Activated CD4-positive, CD25-positive, alpha-beta regulatory T cell (primary cell): ENCODE measurements around the gene DLX6.

Experiments used
- DNase-seq, 4 experiments: peaks; one replicate each; lab custom pipeline; 2025; lab: John Stamatoyannopoulos, UW

Gene DLX6

DNA sequence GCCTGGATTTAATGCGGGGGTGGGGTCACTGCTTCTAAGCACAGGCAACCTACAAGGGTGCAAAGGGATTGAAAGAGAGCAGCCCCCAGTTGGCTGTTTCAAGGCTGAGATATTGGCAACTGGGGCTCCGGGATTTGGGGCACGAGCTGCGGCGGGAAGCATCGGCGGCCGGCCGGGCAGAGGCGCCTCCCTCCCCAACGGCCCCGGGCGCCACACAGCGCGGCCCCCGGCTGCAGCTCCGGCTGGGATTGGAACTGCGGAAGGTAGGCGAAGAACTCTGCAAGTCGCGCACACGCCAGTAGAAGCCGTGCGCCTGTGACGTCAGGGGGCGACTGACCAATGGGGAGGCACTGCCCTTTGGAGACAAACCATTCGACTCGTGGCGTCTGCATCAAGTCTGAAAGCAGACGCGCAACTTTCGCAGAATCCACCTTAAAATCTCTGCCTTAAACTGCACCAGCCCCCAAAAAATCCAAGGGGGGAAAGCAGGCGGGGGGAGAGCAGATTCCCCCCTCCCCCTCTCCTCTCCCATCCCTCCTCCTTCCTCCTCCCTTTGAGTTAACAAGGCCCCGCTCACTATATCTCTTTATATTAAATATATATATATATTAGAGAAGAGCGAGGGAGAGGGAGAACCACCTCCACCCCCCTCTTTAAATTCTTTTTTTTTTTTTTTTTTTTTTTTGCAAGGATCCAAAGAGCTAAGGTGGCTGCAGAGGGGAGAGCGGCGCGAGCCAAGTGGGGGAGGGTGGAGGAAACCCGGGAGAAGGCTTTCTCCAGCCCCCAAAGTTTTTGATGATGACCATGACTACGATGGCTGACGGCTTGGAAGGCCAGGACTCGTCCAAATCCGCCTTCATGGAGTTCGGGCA, at the start of gene DLX6:
Gene DLX6 (plus strand): TSS at position 371 of the 872 bp plus-strand sequence. CDS start 425 bp downstream, at position 796.
- DNase-seq = no peak

DNA sequence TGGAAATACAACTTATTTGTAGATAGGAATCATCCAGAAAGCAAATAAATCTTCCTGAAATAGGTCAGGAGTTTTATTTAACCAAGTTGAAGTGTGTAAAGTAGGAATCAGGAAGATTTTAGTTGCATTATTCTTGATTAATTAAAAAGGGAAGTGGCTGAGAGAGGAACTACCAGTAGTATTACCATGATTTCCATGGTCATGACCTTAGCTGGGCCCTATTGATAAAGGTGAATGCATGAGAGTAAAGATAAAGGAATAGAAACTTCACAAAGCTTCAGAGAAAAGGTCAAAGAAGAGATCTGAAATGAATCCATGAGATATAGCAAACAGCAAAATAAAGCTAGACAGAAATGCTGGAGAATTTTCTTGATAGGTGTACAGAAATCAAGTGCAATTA, 46.2 kb upstream of the DLX6 start:
- no peak for DNase-seq

DNA sequence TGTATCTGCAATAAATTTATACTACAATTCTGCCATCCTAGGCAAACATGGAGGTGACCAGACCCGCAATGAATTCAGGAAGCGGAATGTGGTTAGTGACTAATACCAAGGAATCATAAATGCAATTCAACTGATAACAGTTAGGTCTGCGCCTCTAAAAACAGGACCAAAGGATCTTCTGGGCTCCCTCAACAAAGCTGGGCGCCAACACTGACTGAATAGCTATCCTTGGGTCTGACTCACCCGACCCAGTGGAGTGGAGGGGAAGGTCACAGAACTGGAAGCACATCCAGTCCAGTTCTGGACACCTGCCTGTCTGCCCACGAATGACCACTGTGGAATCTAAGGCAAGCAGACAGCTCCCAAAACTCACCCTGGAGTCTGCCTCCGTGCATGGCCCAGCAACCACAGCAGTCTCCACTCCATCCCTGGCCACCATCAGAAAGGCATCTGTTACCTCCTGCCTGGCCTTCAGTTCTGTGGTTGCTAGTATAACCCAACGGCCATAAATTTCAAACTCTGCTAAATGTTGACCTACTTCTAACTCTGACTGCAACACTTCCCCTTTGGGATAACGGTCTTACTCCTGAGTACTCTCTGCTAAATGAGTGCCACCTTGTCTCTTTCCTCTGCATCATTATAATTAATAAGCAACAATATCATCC, 43.0 kb upstream of the DLX6 start:
- DNase-seq = no peak

DNA sequence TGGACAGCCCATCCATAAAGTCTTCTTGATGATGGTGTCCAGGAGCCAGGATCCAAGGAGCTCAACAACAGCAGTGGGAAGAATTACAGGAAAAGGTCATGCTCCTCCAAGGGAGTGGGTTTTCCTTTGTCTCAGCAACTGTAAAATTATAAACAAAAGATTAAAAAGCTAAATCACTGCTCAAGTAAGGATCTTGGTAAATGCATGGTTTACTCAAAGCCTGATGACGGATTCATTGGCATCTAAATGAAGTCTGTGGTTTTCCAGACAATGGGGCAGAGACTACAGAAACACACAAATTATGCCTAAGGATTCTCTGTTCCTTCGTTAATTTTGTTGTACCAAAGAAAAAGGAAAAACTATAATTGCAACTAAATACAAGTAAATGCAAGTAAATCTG, 36.4 kb upstream of the DLX6 start:
- no peak for DNase-seq

DNA sequence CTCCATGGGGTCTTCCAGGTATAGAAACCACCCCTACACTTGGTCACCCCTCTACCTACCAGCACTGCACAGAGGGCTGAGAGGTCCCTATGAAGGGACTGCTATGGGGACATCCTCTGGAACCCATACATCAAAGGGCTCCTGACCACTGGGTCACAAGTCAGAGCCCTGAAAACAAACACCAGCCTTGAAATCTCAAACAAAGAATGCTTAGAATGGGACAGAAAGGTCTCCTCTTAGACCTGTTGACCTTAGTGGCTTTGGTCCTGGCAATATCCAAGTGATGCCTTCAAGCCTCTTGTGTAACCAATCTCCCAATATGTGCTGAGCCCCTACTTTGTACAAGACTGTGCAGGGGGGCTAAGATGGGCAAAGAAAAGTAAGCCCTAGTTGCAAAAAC, 34.6 kb upstream of the DLX6 start:
- no peak for DNase-seq

DNA sequence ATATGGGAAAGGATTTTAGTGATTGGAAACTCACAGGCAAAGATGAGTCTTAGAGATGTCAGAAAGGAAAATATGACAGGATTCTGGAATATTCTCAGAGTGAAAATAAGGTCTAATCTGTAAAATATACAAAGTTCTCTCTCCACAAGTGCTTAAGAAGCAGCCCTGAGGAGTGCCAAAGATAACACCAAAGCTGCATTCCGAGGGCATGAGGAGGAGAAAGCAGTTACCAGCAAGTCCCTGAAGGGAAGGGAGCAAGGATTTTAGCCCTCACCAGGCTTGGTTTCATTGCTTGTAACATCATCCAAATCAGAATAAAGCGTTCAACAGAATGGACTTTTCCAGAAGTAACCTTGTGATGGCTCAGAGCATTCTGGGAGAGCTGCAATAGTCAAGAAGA, 31.4 kb upstream of the DLX6 start:
- no peak for DNase-seq

DNA sequence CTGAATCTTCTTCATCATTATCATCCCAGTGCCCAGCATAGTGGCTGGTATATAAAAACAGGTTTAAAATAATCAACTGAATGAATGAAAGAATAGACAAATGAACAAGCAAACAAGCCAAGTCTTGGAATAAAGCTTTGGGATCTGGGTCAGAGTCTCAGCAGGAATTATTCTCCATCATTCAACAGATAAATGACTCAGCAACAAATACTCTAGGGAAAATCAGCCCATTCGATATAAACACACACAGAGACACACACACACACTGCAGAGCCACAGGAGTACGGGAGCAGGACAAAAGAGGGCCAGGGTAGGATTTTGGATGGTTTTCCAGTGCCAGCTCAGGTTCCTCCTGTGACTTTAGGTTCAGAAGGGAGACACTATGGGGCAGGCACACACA, 29.2 kb upstream of the DLX6 start:
- DNase-seq = no peak

DNA sequence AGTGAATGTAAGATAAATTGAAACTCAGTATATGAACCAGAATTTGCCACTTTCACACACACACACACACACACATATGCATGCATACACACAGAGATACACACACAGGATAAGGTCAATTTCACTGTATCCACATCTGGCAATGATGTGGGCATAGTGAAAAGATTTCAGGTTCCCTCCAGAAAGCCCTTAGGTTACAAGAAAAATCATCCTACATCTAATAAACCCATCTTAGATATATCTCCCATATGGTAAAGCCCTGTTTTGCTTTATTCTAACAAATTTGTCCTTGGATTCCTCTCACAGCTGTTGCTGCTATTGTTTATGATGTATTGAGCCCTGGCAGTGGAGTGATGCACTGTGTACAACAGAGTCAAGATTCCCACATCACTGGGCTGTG, 27.9 kb upstream of the DLX6 start:
- DNase-seq = no peak

DNA sequence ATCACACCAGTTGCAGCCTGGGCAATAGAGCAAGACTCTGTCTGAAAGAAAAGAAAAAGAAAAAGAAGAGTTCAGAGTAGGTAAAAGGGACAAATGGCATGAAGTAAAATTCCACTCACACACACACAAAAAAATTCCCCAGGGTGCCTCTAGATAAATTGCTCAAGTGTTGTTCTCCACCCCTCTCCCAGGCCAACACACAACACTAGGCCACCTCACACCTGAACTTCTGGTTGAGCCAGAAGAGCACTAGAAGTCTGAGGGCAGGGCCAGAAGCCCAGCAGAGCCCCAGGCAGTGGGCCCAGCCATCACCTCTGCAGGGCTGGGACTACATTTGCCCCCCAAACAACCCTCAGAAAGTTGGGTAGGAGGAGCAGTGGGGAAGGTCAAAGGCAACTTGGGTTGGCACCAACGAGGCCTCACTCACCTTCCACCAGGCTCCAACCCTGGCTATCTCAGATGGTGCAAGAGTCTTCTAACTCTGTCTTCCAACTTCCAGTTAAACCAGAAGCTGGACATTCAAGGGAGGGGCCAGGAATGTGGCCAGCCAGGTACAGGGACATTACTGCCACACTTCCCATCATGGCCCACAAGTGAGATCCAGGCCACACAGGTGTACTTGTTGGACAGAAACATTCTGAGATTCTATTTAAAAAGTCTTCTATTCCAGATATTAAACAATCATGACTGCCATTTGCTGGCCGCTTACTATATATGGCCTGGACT, 25.6 kb upstream of the DLX6 start:
- no peak for DNase-seq

DNA sequence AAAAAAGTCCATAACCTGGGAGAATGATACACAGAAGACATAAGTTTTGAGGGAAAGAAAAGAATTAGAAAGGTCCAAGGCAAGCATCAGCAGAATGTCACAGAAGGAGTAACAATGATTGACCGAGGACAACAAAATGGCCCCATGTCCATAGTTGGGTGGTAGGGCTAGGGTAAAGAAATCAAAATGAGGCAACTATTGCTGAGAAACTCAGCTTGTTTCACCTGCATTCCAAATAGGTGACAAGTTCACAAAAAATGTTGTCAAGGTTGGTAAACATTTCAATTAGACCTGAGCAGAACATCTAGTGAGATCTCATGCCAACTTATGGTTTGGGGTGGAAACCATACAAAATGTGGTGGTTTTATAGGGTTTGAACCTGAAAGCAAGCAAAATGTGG, 22.8 kb upstream of the DLX6 start:
- no peak for DNase-seq

DNA sequence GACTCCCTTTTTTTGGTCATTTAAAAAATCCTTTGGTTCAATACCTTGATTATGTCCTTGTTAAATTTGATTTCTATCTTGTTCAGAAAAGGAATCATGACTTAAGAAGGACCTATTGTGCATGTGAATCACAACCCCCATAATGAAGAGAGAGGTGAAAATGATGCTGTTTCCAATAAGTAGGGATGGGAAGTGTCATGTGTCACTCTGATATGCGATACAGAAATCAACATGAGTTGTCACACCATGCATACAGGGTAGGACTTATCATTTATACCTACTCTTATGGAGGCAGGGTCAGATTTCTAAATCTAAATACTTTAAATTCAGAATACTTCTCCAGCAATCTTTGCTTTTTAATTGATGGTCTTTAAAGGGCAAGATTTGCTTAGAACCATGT, 19.4 kb upstream of the DLX6 start:
- no peak for DNase-seq

DNA sequence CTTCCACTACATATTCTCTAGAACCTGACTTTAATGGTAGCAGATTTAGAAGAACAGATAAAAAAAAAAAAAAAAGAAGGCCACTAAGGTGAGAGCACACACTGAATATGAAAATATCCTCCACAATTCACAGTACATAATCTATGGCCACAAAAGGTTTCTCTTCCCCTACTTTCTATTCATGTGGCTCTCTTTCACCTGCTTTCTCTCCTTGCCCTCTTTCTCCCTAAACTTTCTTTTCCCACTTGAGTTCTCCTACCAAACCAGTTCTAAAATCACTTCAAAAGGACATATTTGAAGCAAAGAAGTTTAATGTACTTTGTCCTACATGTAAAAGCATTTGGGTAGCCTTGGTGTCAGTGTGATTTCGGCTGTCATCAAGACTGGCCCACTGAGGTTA, 18.5 kb upstream of the DLX6 start:
- no peak for DNase-seq

DNA sequence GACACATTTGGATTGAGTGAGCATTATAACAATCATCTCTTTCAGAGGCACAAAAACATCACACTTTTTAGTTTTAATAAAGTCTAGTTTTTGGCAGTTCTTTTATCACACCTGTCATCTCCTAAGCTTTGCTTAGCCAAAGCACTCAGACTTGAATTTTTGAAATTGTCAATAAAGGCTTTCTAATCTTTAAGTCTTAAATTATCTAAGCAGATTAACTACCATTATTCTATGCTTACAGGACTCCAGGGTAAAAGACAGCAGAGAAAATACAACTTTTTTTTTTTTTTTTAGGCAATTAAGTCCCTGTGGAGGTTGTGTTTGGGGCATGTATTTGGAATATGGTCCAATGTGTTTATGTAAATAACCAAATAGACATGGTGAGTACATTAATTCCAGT, 17.6 kb upstream of the DLX6 start:
- DNase-seq = no peak

DNA sequence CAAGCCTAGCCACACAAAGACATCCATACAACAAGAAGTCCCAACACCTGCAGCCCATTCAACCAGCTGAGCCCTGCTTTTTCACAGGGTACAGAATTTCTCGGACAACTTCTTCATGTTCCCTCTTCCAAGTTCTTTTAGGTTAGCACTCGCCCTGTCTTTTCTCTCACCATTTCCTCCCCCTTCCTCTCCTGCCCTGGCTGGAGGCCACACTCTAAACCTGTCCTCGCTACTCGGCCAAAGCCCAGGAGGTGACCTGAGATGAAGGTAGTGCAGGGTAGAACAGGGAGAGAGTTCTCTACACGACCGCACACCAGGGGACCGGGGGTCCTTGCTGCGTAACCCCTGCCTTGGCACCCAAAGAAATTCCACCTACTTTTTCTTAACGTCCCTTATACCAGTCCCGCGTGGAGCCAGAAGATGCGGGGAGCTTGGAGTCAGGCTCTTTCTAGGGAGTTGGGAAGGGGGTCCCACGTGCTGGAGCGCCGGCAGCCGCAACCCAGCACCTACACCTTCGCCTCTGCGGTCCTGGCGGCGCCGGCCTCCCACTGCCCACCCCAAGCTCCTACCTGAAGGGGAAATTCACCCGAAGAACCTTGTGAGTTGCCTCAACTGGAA, 16.0 kb upstream of the DLX6 start:
- no peak for DNase-seq

DNA sequence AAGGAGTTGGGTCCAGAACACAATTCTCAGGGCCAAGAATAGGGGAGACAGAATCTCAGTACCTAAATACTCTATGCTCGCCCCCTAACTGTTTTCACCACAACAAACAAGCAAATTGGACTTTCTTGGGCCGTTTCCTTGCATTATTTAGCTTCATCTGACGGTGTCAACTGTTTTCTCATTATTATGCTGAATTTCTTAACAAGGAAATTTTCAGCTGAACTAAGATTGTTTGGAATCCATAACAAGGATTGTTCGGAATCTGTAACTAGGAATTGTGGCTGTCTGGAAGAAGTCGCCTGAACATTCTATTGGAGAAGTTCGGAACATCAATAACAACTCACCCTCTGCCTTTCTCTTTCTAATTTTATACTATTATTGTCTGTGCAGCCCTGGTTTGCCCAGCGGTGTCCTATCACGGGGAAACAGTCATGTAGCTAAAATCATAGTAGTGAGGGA, 15.5 kb upstream of the DLX6 start:
- DNase-seq = no peak

DNA sequence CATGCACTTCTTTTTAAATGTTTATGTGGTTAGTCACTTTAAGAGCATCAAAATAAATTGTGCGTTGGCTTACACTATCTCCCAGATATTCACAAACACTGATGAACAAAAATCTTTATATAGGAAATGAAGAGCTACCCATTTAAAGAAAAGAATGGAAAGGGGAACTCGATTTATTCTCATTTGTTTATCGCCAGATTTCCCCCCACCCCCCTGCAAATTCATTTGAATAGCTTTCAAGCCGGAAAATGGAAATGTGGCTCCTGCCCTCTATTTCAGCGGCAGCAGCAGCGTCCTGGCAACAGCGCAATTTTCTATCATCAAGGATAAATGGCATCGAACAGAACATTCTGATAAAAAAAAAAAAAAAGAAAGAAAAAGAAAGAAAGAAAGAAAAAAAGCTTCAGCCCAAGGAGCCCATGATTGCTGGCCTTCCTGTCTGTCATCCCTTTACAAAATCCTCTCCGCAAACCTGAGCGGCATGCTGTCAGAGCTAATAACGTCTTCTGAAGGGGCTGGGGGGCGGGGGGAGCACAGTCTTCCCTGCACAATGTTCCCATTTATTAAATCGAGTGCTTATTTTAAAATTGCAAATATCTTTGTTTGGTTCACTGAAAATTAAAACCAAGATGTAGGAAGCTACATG, 13.7 kb upstream of the DLX6 start:
- DNase-seq = no peak

DNA sequence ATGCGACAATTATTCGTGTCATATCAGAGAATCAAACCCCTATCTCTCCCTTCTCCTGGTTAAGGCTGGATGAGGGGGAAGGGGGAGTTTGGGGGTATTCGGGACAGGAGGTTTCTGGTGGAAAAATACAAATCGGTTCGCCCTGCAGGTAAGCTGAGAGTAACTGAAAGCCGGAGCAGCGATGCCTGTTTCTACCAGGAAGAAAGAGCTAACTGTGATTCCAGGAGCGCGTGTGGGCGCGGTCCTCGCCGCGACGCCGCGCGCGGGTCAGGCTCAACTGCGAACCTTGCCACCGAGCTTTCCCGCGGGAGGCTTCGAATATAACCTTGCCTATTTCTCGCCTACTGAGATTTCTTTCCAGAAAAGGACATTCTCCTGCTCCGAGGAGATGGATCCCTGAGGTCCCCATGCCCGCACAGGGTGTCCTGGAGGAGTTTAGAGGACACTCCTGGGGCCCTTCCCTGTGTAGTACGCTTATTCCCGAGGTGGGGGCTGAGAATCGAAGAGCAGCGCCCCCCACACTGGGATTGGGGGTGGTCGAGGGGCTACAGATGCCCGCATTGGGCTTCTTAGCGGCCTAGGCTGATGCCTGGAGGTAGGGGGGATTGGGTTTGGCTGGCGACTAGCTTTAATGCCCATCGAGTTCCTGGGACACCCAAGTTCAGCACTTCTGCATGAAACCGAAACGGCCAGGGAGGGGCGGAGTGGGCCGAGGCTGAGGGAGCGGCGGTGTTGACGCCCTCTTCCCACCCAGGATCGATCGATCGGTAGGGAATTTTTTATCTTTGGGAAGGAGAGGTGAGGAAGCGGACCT, 13.0 kb upstream of the DLX6 start:
- DNase-seq = no peak

DNA sequence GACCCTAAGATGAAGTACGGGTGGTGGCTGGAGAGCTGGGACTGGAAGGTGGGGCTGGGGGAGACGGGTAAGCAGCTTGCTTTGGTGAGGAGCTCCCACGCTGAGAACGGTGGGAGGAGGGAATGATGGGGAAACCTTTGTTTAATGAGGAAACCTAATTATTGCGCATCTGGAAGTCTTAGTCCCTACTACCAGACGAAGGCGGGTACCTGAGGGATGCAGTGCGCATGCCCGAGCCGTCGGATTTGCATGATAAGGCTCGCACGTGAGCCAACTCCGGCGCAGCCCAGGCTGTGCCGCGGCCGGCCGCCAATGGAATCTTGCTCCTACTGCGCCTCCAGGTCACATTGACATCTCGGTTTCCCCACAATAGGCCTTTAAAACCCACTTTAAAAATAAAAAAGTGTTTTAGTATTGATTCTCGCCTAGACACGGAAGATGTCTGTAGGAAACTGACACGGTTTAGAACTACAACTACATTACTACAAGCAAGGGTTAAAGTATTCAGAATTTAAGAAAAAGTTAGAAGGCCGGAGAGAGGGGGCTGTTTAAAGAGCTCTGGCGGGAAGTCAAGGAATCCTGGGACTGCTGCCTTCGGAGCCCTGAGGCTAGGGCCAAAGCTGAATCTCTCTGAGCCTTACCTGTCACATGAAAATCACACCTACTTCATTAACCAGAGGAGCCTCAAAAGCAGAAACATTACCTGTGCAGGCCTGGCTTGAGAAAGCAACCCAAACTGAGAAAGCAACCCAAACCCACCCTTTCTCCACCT, 12.1 kb upstream of the DLX6 start:
- no peak for DNase-seq

DNA sequence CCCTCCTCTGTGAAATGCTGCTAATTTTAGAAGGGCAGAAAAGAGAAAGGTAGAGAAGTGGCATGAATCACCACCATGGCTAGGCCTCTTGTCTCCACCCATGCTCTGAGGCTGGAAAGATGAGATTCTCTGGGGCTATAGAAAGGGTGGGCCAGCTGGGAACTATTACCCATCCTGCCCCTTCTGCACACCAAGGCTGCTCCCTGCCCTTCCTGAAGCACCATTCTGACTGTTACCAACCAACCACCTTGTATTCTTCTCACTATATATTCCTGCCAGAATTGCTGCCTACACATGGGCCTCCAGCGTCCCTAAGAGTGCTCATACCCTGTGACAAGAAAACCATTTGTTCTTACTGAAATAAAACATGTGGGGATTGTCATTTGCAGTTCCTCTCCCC, 11.4 kb upstream of the DLX6 start:
- DNase-seq = no peak

DNA sequence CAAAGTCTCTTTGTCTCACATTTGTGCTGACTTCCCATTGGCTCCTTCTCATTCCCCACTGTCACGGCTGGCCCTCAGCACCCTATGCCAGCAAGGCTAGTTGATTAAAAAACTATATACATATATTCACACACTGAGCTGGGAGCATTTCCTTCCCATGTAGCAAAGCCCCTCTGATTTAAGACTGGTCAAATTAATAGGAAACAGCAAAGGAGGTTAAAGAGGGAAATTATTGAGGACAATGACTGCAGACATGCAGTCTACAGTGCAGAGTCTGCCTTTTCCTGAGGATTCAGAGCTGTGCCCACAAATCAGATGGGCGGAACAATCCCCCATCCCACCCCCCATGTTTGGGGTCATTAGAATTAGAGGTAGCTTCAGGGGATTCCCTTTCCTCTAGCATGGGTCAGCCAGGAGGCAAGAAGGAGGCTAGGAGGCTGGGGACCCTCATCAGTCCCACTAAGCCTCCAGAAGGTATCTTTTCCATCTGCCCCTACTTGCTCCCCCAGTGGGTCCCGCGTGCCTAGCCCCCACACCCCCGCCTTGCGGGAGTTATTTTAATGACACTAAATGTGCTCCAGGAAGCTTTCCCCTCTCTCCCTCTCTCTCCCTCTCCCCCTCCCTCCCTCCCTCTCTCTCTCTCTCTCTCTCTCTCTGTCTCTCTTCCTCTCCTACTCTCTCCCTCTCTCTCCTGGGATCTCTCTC, 9.8 kb upstream of the DLX6 start:
- DNase-seq = no peak
